OCI-LY1 (cell line): ENCODE data around the gene MCCC2.

ENCODE experiments used
- H2AFZ ChIP-seq: fragments of 200-600 bp; sonication (generic), shearing (Covaris generic); 2 replicates; pipeline ENCODE4 v1.6.0; 2014; ENCODE audit warnings: antibody characterized with exemption, mild to moderate bottlenecking, low read length
- H3F3A ChIP-seq: fragments of 200-600 bp; sonication (generic), shearing (Covaris generic); 2 replicates; pipeline ENCODE4 v1.6.0; 2014; ENCODE audit warnings: mild to moderate bottlenecking, antibody characterized with exemption, low read length, moderate library complexity; ENCODE audit not compliant: insufficient read depth
- H3K27ac ChIP-seq: fragments of 200-600 bp; sonication (generic); 2 replicates; pipeline ENCODE4 v1.5.1; 2014; ENCODE audit warnings: low read length, mixed run types, mild to moderate bottlenecking, low read depth; ENCODE audit not compliant: poor library complexity, severe bottlenecking
- H3K27me3 ChIP-seq: fragments of 200-600 bp; sonication (generic); 2 replicates; pipeline ENCODE4 v1.6.0; 2014; ENCODE audit warnings: antibody characterized with exemption, mild to moderate bottlenecking, low read length, moderate library complexity; ENCODE audit not compliant: insufficient read depth
- H3K36me3 ChIP-seq: fragments of 200-600 bp; sonication (generic); 2 replicates; pipeline ENCODE4 v1.6.1; 2014; ENCODE audit warnings: mild to moderate bottlenecking, antibody characterized with exemption, low read length, moderate library complexity, mixed read lengths; ENCODE audit not compliant: insufficient read depth
- H3K4me1 ChIP-seq: fragments of 200-600 bp; sonication (generic); 2 replicates; pipeline ENCODE4 v1.5.1; 2014; ENCODE audit warnings: mild to moderate bottlenecking, low read length, moderate library complexity; ENCODE audit not compliant: insufficient read depth, severe bottlenecking
- H3K4me2 ChIP-seq: fragments of 200-600 bp; sonication (generic), shearing (Covaris generic); 2 replicates; pipeline ENCODE4 v1.6.1; 2014; ENCODE audit warnings: low read length
- H3K4me3 ChIP-seq: fragments of 200-600 bp; sonication (generic); 2 replicates; pipeline ENCODE4 v1.5.1; 2014; ENCODE audit warnings: low read length, low read depth, mild to moderate bottlenecking, mixed read lengths; ENCODE audit not compliant: poor library complexity, severe bottlenecking
- H3K79me2 ChIP-seq: fragments of 200-600 bp; shearing (Covaris generic); 2 replicates; pipeline ENCODE4 v1.6.1; 2016; ENCODE audit warnings: mixed run types, low read length, mixed read lengths; ENCODE audit not compliant: insufficient read depth
- H3K9ac ChIP-seq: fragments of 200-600 bp; sonication (generic), shearing (Covaris generic); 2 replicates; pipeline ENCODE4 v1.6.1; 2014; ENCODE audit warnings: mild to moderate bottlenecking, low read length, mixed read lengths
- H3K9me2 ChIP-seq: fragments of 200-600 bp; sonication (generic), shearing (Covaris generic); 2 replicates; pipeline ENCODE4 v1.6.1; 2014; ENCODE audit warnings: low read depth, mild to moderate bottlenecking, low read length, mixed read lengths
- H3K9me3 ChIP-seq: fragments of 200-600 bp; shearing (Covaris generic); 2 replicates; pipeline ENCODE4 v1.6.1; 2014; ENCODE audit warnings: low read length, mixed read lengths
- H4K20me1 ChIP-seq: fragments of 200-600 bp; sonication (generic), shearing (Covaris generic); 2 replicates; pipeline ENCODE4 v1.6.0; 2016; ENCODE audit warnings: mild to moderate bottlenecking, low read length; ENCODE audit not compliant: insufficient read depth
- CTCF ChIP-seq: fragments of 200-600 bp; sonication (generic), shearing (Covaris generic); IDR thresholded peaks from 2 replicates; pipeline ENCODE4 v1.5.1; 2017; ENCODE audit warnings: mild to moderate bottlenecking, antibody characterized with exemption, low read length, moderate library complexity, mixed read lengths
- EZH2 ChIP-seq: fragments of 200-600 bp; sonication (generic), shearing (Covaris generic); IDR thresholded peaks from 2 replicates; pipeline ENCODE4 v1.8.0; 2017; ENCODE audit warnings: borderline replicate concordance, mixed run types, mild to moderate bottlenecking, antibody characterized with exemption, low read length, moderate library complexity, mixed read lengths

MCCC2 gene

GRCh38 chr5:71697967-71698366 is 110.8 kb downstream of the MCCC2 start:
- no peak overlapping the region for H3K4me3 ChIP-seq
- no peaks in the 10 kb centered on the region for H3F3A ChIP-seq
- H3K27me3 ChIP-seq: no peaks in the 10 kb centered on the region
- no peaks in the 10 kb centered on the region for H3K9me2 ChIP-seq
- no peaks in the 10 kb centered on the region for H3K4me1 ChIP-seq
- H3K36me3 ChIP-seq: no peaks in the 10 kb centered on the region
- H3K9me3 ChIP-seq: no peaks in the 10 kb centered on the region
- H3K27ac ChIP-seq: no peak overlapping the region
- H4K20me1 ChIP-seq: no peaks in the 10 kb centered on the region
- H3K79me2 ChIP-seq: no peaks in the 10 kb centered on the region
- H2AFZ ChIP-seq: no peak overlapping the region
- no peak overlapping the region for H3K9ac ChIP-seq
- TF ChIP-seq EZH2 (no peak), CTCF (peak; percentile 47)
- H3K4me2 ChIP-seq: peak overlapping the region; percentile 26

GRCh38 chr5:71699233-71699632 is 112.1 kb downstream of the MCCC2 start:
- H2AFZ ChIP-seq: no peak overlapping the region
- no peak overlapping the region for H3K4me3 ChIP-seq
- H4K20me1 ChIP-seq: no peaks in the 10 kb centered on the region
- TF ChIP-seq CTCF (no peak), EZH2 (no peak)
- no peaks in the 10 kb centered on the region for H3K9me3 ChIP-seq
- no peaks in the 10 kb centered on the region for H3K27me3 ChIP-seq
- no peak overlapping the region for H3K27ac ChIP-seq
- no peaks in the 10 kb centered on the region for H3K4me1 ChIP-seq
- no peak overlapping the region for H3K4me2 ChIP-seq
- H3K9ac ChIP-seq: no peak overlapping the region
- no peaks in the 10 kb centered on the region for H3K79me2 ChIP-seq
- no peaks in the 10 kb centered on the region for H3F3A ChIP-seq
- no peaks in the 10 kb centered on the region for H3K36me3 ChIP-seq
- H3K9me2 ChIP-seq: no peaks in the 10 kb centered on the region

- Histone ChIP-seq H3K4me3 (no peak overlapping the region), H3K9me3 (no peaks in the 10 kb centered on the region), H3K9me2 (no peaks in the 10 kb centered on the region), H2AFZ (no peak overlapping the region), H3K27ac (no peak overlapping the region), H3K36me3 (no peaks in the 10 kb centered on the region), H3F3A (no peaks in the 10 kb centered on the region), H3K9ac (no peak overlapping the region), H4K20me1 (no peaks in the 10 kb centered on the region), H3K79me2 (no peaks in the 10 kb centered on the region), H3K27me3 (no peaks in the 10 kb centered on the region), H3K4me1 (no peaks in the 10 kb centered on the region), H3K4me2 (no peak overlapping the region)
- TF ChIP-seq EZH2: no peak
- no peak for TF ChIP-seq CTCF
These were observed 112.6 kb downstream of the MCCC2 start for GRCh38 chr5:71699751-71700150.
